HG03469 (cell line): Measurements from ENCODE around the gene CAPN9.
"Not testable (repeated sequence)": the region's sequence is repeated elsewhere in the genome, so short reads cannot be mapped to it uniquely, and the experiment has no call there.

ENCODE experiments used
- ATAC-seq: cut with Tn5 transposase; IDR thresholded peaks from one replicate; pipeline ENCODE4 v1.9.1; 2021; ENCODE audit warnings: mild to moderate bottlenecking, moderate library complexity, moderate number of reproducible peaks; ENCODE audit not compliant: unreplicated experiment

The CAPN9 gene, protein sequence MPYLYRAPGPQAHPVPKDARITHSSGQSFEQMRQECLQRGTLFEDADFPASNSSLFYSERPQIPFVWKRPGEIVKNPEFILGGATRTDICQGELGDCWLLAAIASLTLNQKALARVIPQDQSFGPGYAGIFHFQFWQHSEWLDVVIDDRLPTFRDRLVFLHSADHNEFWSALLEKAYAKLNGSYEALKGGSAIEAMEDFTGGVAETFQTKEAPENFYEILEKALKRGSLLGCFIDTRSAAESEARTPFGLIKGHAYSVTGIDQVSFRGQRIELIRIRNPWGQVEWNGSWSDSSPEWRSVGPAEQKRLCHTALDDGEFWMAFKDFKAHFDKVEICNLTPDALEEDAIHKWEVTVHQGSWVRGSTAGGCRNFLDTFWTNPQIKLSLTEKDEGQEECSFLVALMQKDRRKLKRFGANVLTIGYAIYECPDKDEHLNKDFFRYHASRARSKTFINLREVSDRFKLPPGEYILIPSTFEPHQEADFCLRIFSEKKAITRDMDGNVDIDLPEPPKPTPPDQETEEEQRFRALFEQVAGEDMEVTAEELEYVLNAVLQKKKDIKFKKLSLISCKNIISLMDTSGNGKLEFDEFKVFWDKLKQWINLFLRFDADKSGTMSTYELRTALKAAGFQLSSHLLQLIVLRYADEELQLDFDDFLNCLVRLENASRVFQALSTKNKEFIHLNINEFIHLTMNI

DNA sequence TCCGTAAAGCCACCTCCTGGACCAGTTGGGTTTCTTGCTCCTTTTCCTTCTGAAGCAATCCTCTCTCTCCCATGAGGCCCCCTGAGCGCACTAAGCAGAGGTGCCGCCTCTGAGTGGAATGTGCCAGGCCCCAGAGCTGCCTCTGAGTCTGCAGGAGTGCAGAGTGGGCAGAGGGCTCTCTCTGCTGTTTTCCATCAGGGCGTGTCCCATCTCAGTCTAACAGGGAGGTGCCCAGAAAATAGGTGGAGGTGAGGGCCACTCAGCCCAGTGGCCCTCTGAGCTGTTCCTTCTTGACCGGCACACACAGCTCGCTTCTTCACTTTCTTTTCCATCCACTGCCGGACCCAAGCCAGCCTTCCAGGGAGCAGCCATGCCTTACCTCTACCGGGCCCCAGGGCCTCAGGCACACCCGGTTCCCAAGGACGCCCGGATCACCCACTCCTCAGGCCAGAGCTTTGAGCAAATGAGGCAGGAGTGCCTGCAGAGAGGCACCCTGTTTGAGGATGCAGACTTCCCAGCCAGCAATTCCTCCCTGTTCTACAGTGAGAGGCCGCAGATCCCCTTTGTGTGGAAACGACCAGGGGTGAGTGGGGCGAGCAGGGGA is at the start of gene CAPN9:
Gene CAPN9 (plus strand): TSS at position 262 of the 604 bp plus-strand sequence. CDS start 109 bp downstream, at position 371.
- no peak for ATAC-seq

DNA sequence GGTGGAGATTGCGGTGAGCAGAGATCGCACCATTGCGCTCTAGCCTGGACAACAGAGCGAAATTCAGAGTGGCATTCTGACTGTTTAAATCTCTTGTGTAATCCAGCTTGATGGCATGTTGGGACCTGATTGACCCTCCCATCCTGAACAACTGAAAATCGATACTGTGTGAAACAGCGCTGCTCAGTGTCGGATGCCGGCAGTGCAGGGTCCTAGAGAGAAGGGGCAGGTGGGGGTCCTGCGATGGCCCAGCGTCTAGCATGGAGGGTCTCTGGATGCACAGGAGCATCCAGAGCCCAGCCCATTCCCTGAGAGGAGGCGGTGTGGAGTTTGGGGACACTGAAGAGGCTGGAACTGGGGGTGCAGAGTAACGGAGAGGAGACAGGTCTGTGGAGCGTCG is 49.1 kb upstream of the CAPN9 start:
- no peak for ATAC-seq

DNA sequence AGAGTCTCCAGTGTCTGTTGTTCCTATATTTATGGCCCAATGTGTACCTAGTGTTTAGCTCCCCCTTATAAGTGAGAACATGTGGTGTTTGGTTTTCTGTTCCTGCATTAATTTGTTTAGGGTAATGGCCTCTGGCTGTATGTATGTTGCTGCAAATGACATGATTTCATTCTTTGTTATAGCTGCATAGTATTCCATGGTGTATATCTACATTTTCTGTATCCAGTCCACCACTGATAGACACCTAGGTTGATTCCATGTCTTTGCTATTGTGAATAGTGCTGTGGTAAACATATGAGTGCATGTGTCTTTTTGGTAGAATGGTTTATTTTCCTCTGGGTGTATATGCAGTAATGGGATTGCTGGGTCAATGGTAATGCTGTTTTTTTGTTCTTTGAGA is 48.2 kb upstream of the CAPN9 start:
- not testable (repeated sequence) for ATAC-seq

DNA sequence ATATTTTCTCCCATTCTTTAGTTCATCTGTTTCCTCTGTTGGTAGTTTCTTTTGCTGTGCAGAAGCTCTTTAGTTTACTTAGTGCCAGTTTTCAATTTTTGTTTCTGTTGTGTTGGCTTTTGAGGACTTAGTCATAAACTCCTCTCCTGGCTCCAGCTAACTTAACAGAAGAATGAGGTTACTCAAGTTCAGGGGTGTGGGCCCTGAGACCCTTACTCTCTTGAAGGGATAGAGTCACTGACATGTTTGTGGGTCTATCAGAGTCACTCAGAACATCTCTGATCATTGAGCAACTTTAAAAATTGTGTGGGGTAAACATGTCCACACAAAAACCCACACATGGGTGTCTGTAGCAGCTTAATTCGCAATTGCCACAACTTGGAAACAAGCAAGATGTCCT is 47.5 kb upstream of the CAPN9 start:
- ATAC-seq, result no peak

DNA sequence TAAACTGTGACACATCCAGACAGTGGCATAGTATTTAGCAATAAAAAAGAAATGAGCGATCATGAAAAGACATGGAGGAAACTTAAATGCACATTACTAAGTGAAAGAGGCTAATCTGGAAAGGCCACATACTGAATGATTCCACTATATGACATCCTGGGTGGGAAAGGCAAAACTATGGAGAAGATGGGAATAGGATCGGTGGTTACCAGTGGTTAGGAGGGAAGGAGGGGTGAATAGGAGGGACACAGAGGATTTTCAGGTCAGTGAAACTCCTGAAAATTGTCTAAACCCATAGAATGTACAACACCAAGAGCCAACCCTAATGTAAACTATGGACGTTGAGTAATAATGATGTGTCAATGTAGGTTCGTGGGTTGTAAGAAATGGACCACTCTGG is 47.1 kb upstream of the CAPN9 start:
- ATAC-seq, result no peak

DNA sequence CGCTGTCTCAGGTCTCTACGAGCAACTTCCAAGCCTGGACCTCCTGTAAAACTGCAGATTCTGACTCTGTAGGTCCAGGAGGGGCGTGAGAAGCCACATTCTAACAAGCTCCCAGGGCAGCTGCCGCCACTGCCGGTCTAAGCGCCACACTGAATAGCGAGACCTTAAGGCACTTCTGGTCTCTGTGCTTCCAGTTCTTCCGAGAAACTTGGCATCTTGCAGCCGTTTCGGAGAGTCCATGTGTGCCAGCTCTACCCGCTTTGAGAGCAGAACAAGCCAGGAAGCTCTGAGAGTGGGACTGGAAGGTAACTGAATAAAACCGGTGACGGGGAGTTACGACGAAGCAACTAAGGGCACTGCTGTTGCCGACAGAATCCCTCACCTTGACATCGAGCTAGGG is 45.8 kb upstream of the CAPN9 start:
- no peak for ATAC-seq

DNA sequence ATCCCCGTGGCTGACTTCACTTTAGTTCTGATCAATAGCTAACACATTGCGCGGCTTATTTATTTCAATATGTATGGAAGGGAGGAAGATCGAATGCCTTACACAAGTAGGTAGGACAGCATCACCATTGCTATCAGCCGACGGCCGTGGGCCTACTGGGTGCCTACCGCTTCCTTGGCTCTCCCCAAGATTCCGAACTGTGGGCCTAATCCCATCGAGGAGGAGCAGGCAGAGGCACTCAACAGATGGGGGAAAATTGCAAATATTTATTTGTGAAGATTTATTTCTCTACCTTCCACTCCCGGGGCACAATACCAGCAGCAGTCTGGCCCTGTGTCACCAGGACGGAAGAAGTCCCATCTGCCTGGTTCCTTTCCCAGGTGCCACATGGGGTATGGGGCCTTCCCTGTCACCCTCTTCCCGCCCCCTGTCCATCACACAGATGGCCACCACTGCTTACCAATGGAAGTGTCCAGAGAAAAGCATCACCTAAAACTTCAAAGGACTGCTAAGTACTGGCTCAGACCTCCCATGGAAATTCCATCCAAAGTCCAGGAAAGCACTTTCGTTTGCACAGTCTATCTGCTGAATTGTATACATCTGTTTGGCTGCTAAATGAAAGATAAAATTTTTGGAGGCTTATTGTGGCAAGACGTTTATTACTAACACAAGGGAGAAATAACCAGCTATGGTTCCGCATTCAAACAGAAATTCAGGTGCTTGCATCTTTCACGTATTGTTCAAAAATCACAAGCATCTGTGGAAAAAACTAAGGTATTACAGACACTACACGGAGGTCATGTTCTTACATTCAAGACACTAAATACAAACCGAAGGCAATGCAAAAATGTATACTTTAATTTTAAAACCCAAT is 45.1 kb upstream of the CAPN9 start:
- ATAC-seq, result no peak

DNA sequence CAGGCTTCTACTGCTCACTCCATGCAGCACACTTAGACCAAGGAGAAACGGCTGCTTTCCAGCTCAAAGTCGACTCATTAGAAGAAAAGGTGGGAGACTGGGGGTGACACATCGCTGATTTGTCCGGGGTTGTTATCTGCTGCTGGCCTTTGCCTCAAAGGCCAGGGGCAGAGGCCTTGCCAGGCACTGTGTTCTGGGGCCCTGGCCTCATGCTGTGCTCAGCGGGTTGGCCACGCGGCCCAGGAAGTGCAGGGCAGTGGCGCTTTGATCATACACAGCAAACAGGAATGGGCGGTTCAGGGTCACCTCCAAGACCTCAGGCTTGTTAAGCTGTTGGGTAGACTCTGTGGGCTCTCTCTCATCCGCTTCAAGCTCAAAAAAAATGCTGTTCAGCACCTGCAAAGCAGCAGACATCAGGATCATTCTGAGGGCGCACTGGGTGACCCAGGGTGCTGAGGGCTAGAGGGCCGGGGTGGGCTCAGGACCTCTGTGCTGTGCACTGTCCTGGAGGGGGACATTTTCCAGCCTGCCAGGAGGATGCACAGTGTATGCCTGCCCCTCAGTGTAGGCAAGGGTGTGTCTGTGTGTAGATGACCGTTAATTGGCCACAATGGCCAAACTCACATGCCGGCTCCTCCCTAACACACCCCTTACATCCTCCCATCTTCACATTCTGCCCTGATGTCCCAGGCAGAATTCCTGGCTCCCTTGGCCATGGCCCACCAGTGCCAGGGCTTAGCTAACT is 44.1 kb upstream of the CAPN9 start:
- ATAC-seq, result no peak

DNA sequence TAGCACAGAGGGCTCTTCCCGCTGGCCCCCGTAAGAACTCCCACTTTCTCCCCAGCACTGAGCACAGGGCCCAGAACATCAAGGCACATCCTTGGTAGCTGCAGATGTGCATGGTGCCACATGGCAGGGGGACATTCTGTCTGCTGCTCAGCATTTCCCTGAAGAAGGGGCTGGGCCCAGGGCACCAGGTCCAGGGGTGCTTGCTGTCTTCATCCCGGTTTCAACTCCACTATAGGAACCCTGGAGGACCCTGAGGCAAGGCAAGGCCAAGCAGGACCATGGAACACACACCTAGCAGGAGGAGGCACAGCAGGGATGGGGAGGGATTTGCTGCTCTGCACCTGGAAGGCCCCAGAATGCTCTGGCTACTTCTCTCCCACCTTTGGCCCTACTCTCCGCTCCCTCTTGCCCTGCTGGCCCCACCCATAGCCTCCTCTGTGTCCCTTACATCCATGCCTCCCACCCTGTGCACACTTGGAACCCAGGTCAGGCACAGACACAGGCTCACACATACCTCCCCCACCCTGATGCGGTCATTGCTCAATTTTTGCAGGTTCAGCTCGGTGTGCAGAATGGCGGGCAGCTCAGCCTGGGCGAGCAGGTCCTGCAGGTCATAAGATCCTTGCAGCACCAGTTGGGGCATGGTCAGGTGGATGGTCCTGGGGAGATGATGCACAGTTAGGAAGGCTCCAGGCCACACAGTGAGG is 43.4 kb upstream of the CAPN9 start:
- ATAC-seq, result no peak

DNA sequence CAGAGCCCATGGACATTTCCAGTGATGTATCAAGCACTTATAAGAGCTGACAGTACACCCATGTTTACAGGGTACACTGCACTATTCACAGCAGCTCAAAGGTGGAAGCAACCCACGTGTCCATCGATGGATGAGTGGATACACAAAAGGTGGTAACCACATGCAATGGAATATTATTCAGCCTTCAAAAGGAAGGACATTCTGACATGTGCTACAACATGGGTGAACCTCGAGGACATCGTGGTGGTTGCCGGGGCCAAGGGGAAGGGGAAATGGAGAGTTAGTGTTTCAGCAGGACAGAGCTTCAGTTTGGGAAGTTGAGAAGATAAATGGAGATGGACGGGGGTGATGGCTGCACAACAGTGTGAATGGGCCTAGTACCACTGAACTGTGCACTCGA is 42.4 kb upstream of the CAPN9 start:
- ATAC-seq, result no peak

DNA sequence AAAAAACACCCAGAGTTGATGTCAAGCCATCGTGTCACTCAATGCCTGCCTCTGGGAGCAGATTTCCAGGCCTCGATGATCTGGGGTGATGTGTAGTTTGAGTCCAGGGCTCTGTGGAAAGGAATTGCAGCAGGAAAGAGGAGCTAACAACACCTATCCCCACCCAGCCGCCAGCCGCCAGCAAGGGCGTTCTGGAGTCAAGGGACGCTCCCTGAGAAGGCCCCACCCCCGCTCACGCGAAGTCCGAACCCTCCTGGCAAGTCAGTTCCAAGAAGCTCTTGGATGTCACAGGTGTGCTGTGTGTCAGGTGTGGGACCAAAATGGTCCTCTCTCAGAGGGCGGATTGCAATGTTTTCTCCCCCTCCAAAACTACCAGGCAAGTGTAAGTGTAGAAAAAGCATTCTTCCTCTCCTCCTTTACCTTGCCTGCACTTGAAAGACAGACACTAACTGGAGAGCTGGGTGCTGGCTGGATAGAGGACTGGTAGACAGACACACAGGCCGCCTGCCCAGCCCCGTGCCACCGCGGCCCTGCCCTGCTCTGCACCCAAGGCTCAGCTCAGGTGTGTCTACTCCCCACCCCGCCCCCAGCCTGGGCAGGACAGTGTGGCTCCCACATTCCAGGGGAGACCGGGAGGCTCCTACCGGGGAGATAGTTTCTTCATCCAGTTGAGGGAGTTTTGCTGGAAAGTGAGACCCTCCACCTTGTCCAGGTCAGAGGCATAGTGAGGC is 41.7 kb upstream of the CAPN9 start:
- ATAC-seq, result no peak

DNA sequence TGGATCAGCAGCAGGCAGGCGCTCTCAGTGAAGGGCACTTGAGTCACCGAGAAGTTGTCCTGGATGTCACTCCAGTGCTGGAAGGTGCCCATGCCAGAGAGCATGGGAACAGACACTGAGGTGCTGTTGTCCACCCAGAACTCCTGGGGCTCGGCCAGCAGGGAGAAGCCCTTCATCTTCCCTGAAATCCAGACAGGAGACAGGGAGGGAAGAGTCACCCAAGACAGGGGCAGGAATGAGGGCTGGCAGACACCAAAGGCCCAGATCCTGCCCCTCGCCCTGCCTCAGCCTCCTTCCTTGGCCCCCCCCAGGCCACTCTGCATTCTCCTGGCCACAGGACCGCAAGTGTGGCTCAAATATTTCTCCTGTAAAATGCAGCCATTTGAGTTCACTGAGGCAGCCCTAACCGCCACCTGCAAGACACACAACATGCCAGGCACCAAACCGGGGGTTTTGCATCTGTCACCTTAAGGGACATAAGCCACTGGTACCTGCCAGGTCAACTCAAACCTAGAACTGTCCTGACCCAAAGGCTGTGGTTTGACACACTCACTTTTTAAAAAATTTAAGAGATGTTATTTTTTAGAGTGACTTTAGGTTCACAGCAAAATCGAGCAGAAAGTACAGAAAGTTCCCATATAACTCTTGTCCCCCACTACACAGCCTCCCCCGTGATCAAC is 41.0 kb upstream of the CAPN9 start:
- no peak for ATAC-seq

DNA sequence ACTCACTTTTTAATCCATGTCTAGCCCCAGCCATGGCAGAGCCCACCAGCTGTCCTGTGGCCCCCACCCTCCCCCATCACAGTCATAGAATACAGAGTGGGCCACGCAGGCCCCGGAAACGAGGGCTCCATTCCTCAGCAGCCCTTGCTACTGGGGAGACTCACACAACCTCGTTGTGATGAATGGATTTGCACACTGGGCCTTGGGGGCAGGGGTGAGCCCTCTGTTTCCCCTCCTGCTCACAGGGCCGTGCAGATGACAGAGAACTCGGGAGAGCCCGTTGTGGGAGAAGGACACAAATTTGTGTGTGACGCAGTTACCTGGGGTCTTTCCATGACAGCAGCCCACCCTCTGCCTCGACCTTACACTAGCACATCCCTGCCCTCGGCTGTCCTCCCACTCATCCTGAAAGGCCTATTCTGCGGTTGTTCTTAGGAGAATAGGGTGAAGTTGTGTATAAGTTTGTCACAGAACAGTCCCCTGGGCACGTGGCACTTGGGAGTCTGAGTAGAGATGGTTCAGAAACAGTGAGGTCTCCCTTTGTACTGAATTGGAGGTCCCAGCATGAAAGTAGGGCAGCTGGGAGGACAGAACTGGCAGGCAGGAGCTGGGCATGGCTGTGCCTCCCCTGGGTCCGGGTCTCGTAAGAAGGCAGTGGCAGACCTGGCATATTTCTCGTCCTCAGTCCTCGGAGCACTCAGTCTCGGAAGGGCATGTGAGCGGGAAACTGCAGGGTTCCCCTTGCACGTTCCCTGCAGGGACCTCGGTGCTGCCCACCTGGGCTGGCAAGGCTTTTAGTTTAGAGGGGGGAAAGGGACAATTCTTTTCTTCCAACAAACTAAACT is 40.1 kb upstream of the CAPN9 start:
- ATAC-seq, result no peak

DNA sequence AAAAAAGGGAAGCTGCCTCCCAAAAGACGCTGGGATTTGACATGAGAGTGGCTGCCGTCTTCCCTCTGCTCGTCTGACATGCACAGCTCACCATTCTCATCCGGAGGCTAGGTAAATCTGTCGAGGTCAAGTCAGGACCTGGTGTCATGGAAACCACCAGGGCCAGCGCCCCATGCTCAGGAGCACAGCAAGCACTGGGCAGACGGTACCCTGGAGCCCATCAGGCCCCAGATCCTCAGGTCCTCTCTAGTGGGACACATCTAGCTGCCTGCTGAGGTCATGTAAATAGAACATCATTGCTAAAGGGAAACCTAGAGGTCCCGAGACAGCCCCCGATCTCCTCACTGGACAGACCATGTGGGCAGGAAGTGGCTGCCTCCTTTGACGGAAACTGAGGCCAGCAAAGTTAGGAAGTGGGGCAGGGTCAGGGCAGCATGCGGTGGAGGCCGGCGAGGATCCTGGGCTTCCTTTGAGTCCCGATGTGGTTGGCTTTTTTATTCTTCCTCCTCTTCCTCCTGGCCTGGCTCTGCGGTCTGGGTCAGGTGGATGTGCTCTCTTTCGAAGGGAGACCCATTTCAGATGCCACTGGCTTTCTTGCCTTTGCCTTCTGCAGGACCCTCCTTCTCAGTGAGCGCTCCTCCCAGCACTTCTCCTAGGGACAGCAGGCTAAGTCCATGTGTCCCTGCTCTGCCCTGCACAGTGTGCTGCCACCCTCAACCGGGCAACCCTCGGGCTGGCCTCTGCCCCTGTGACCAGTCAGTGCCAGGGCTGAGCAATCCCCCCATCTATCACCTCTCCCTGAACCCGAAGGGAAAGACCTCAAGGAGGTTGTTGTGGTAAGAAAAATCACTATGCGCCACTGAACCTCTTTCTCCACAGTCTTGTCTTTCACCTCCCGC is 39.2 kb upstream of the CAPN9 start:
- no peak for ATAC-seq

DNA sequence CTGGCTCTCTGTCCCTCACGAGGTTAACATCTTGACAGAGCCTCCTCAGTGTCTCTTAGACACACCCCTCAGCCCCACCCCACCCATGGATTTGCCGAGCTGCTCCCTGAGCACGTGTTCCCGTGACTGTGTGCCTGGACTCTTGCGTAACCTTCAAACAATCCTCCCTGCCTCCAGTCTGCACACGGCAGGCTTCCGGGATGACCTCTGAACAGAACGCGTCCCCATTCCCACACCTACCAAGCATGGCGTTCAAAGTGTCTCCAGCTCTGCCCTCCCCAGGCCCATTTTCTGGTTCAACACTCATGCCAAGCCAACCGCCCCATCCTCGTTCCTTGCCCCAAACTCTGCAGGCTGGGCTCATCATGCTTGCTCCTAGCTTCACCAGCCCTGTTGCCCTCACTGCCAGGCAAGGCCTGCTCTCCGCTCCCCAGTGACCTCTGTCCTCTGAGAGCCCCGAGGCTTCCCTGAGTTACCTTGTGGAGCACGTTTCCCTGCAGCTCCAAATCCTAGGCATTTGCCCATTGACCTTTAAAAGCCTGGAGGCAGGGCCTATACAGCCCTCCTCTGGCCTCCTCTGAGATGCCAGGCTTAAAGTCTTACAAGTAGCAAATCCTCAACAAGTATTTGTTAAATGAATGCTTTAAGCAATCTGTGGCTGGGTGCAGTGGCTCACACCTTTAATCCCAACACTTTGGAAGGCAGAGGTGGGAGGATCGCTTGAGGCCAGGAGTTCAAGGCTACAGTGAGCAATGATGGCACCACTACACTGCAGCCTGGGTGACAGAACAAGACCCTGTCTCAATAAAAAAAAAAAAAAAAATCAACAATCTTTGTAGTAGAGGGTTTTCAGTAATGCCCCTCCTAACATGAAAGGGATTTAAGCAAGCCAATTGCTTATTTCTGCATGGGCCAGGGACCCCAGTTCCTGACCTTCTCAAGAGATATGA is 38.3 kb upstream of the CAPN9 start:
- no peak for ATAC-seq
